DMS79 (cell line): ENCODE measurements around the gene GBP2.
"Not testable (repeated sequence)": the region's sequence is repeated elsewhere in the genome, so short reads cannot be mapped to it uniquely, and the experiment has no call there.

ENCODE experiments used
- DNase-seq: peaks from one replicate; lab custom pipeline; 2025; lab: John Stamatoyannopoulos, UW

GBP2 gene

DNA sequence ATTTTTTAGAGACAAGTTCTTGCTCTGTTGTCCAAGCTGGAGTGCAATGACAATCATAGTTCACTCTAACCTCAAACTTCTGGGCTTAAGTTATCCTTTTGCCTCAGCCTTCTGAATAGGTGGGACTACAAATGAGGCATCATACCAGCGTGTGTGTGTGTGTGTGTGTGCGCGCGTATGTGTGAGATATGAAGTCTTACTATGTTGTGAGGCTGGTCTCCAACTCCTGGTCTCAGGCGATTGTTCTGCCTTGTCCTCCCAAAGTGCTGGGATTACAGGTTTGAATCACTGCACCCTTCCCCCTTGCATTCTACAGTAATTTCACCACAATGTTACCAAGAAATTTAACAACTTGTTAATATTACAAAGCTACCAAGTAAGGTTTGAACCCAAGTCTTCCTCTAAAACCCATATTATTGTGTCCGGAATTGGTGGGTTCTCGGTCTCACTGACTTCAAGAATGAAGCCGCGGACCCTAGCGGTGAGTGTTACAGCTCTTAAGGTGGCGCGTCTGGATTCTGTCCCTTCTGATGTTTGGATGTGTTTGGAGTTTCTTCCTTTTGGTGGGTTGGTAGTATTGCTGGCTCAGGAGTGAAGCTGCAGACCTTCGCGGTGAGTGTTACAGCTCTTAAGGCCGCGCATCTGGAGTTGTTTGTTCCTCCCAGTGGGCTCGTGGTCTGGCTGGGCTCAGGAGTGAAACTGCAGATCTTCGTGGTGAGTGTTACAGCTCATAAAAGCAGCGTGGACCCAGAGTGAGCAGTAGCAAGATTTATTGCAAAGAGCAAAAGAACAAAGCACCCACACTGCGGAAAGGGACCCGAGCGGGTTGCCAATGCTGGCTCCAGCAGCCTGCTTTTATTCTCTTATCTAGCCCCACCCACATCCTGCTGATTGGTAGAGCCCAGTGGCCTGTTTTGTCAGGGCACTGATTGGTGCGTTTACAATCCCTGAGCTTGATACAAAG is 970 bp upstream of the GBP2 start:
- DNase-seq = not testable (repeated sequence)

DNA sequence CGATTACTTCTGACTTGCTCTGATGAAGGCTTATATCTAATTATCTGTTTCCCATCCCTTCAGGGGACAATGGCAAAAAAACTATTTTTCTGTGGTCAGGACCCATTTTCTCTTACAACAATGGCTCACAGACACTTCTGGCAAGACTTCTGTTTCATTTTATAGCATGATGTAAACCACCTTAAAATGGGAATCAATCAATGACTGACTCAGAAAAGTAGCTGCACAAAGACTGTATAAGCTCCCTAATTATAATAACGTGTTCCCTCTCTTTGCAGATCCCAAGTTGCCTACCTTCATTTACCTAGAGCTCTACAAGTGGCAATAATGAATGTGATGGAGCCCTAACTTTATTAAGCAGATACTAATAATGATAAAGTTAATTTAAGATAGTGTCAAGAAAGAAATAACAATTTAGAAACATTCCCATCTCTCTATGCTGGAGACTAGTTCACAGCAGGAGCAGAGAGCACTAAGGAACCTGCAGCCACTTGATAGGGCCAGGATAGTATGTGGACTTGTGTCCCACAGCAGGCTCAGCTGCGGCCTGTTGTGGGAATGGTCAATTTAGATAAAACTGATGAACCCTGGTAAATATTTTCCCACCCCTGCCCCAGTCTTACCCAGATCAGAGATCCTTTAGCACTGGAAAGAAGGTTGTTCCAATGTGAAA is 538 bp downstream of the GBP2 start:
- no peak for DNase-seq

DNA sequence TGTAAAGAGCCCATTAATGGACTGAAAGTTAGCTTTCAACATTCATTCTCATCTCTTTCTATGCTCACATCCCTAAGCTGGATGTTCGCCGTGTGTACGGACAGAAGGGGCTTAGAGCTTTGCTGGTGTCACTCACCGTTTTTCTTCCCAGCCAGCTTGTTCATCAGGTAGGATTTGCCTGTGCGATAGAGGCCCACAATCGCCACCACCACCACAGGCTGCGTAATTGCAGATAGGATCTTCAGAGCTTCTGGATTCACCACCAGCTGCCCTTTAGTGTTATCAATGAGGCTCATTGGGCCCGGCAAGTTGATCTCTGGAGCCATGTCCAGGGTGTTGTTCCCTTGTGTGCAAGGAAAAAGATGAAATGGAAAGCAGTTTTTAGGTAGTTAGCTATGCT is 4.3 kb downstream of the GBP2 start:
- DNase-seq = no peak

DNA sequence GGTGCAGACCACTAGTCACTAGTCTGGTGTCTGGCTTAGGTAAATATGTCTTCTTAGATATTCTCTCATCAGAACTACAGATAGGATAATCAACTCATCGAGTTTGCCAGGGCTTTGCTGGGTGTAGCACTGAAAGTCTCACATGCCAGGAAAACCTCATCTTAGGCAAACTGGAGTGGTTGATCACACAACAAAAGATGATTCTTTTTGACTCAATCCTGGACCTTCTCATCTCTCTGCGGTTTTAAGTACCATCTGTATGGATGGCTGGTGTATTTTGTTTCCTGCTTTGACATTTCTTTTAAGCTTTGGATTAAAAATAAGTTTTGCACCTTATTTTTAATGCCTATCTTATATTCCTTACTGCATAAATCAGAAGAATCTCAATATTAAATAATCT is 11.3 kb downstream of the GBP2 start:
- no peak for DNase-seq

DNA sequence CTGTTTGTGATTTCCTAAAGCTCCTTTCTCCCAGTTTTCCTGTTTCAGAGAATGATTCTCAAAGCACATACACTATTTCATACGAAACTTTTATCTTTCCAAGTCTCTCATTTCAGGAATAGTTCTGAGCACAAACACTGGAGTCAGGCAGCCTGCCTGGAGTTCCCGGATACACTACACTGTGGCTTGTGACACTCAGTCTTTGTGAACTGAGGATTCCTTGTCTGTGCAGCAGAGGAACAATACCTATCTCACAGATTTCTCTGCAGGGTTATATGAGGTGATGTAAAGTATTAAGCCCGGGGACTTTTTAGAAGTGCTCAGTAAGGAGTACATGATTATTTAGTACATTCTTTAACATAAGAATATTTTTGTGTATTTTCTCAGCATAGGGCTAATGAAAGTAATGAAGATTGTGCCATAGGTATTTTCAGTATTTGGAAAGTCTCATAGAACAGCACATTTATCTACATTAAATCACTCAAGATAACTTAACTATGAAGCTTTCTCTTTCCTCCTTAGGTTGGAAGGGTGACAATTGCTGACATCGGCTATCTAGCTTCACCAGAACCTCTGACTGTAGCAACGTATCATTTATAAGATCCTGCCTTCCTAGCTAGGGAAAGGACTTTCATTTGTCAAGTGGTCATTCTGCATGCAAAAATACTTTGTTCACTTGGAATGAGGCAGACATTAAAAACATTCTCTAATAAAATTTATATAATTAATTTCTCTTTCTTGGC is 12.9 kb downstream of the GBP2 start:
- no peak for DNase-seq

DNA sequence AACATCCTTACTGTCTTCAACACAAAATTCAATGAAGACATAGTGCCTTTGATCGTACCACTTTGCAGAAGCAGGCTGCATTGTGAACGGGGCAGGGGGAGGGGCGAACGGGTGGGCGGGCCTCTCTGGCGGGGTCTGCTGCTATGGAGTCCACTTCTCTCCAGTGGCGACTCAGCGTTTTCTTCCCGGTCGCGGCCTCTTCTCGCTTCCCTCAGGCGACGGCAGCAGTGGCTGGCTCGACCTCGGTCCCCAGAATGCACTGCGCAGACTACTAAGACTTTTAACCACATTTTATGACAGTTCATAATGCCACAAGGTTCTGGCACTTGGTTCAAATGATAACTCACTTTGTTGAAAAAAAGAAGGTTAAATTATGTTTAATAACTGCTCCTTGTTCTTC is 21.2 kb downstream of the GBP2 start:
- no peak for DNase-seq

DNA sequence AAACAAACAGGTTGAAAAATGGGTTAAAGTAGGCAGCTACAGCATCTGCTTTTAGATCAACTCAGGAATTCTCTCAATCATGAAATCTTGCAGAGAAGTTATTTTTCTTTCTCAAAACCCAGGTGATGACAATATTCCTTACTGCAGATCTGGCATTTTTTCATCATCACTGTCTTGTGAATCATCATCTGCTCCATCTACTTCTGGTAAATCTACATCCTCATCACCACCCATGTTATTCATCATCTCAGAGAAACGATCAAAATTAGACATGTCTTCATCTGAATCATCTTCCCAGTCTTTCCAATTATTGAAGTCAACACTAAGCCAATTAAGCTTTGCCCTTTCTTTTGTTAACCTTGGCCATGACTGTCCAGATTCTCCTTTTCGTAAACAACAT is 21.8 kb downstream of the GBP2 start:
- no peak for DNase-seq

DNA sequence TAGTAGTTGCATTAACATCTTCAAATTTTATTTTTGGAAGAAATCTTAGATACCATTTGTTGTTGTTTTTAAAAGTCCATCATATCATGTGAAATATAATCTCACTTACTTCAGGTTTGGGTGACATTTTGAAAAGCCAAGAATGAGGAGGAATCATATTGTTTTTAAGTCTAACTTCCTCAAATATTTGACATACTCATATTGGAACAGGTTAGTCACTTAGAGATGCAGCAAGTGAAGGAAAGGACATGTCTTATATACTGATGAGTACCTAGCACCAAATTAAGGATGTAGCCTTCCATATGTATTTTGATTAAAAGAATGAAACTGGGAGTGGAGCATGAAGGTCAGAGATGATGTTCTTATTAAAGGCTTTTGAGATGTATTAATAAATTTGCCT is 23.9 kb downstream of the GBP2 start:
- no peak for DNase-seq

DNA sequence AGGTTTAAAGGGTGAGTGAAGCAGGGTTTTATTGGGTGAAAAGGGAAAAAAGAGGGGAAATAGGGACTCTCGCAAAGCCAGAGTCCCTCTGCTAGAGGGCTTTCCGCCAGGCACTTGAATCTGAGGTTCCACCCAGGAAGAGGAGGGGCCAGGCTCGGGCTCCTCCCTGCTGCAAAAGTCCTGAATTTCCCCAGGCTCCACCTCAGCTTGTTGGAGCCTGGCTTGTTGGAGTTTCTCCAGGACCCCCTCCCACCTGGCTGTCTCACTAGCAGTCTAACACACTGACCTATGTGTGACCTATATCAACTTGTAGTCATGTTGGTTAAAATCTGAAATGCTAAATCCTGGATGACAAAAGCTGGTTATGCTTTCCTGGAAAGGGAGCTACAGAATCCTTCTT is 25.5 kb downstream of the GBP2 start:
- no peak for DNase-seq

DNA sequence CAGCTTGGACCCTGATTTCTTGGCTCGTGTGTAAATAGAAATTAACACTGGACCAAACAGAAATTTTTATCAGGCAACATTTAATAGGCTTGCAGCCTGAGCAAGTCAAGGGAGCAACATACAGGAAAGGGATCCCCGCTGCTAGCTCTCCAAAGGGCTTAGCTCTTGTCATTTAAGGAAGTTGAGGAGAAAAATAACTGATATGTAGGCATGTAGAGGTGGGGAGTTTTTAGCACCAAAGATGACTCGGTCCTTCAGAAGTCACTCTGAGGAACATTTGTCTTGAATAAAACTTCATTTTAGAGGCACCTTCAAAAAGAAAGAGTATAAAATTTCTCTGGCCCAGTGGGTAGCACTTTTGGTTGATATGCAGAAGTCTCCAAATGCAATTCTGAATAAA is 27.1 kb downstream of the GBP2 start:
- no peak for DNase-seq

DNA sequence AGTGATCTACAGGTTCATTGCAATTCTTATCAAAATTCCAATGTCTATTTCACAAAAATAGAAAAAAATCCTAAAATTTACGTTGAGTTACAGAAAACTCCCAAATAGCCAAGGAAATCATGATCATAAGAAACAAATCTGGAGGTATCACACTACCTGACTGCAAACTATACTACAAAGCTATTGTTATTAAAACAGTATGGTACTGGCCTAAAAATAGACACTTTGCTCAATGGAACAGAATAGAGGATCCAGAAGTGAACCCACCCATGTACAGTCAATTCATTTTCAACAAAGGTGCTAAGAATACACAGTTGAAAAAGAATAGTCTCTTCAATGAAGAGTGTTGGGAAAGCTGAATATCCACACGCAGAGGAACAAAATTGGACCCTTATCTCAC is 30.2 kb downstream of the GBP2 start:
- DNase-seq = no peak

DNA sequence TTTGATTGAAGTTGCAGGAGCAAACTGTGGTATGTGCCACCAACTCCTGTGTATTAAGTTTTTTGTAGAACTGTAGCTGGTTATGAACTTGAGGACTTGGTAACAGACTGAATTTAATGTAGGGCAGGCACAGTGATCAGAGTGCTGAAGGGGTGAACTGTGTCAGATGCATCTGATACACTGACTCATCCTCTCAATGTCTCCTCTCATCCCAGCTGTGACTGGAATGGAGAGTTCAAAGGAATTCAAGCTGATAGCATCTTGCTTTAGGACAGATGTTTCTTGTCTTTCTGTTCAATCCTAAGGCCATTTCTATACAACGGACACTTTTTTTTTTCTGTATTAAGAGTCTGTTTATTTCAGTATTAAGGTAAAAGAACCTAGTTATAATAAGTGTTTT is 36.0 kb downstream of the GBP2 start:
- no peak for DNase-seq

DNA sequence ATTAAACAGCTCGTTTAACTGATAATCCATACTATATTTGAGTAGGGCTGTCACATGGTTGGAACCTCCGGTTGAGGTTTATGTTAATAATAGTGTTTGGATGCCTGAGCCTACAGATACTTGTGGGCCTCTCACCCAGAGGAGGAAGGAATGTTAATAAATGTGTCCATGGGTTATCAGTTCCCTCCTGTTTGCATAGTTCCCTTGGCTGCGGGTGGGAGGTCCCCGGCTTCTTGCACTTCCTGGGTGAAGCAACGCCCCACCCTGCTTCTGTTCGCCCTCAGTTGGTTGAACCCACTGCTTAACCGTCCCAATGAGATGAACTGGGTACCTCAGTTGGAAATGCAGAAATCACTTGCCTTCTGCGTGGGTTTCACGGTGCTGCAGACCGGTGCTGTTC is 37.3 kb downstream of the GBP2 start:
- no peak for DNase-seq

DNA sequence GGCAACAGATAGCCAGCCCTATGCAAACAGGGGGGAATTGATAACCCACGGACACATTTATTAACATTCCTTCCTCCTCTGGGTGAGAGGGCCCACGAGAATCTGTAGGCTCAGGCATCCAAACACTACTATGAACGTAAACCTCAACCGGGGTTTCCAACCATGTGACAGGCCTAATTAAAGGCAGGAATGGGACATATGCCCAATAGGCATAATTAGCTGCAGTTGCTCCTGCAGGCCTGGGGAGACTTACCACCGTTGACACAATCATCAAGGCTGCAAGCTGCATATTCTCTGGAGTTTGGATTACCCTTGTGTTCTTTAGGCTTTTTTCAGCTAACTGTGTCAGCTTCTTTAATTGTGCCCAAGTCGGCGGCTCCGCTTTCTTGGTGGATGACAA is 38.7 kb downstream of the GBP2 start:
- DNase-seq = no peak

DNA sequence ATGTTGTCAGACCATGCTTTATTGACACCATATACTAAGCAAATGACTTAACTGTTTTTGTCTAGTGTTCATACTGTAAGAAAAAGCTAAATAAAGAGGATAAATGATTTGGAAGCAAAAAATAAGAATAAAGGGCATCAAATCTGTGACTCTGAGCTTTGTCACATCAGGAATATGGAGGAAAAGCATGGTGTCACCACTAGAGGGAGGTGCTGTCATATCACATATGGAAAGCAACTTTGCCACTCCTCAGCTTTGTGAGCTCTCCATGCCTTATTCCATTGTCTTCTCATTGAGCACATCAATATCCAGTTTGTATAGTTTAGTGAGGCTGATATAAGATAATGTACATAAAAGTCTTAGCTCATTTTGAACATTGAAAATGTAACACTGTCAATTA is 40.1 kb downstream of the GBP2 start:
- no peak for DNase-seq

DNA sequence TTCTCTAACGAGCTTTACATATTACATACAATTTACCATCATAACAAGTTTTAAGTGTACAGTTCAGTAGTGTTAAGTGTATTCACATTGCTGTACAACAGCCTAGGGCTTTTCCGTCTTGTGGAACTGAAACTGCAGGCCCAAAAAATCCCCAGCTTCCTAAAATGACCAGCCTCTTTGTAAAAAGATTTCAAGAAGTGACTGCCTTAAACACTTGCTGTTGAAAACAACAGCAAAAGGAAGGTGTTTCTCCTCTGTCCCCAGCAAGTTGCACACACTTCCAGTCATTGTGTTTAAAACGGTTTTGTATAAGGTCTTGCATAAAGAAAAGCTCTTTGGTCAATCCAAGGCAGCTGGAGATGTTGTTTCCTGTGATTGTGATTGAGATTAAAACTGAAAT is 44.9 kb downstream of the GBP2 start:
- no peak for DNase-seq

DNA sequence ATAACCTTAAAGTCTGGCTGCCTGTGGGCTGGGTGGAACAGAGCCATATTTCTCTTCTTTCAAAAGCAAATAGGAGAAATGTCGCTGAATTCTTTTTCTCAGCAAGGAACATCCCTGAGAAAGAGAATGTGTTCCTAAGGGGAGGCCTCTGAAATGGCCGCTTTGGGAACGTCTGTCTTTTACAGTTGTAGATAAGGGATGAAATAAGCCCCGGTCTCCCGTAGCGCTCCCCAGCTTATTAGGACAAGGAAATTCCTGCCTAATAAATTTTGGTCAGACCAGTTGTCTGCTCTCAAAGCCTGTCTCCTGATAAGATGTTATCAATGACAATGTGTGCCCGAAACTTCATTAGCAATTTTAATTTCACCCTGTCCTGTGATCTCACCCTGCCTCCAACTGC is 45.8 kb downstream of the GBP2 start:
- DNase-seq = not testable (repeated sequence)

DNA sequence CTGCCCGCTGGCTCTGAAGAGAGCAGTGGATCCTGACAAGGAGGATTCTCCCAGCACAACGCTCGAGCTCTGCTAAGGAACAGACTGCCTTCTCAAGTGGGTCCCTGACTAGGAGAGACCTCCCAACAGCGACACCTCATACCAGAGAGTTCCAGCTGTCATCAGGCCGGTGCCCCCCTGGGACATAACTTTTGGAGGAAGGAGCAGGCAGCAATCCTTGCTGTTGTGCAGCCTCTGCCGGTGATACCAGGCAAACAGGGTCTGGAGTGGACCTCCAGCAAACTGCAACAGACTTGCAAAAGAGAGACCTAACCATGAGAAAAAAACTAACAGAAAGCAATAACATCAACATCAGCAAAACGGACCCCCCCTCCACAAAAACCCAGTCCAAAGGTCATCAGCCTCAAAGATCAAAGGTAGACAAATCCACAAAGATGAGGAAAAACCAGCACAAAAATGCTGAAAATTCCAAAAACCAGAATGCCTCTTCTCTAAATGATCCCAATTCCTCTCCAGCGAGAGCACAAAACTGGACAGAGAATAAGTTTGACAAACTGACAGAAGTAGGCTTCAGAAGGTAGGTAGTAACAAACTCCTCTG is 53.3 kb downstream of the GBP2 start:
- not testable (repeated sequence) for DNase-seq

DNA sequence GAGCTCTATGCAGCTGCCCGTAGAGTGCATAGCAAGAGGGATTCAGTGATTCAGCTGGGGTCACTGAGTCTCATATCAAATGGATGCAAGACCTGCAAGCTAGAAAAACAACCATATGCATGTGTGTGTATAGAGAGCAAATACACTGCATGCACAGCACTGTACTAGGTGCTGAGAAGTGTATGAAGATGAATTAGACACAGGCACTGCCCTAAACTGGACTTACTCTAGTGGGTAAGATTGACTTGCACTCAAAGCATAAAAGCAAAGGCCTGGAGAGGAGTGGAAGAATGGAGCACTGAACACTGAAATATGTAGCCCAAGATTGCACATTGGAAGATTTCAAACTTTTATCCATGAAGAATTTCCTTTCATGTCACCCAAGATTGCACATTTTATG is 55.4 kb downstream of the GBP2 start:
- no peak for DNase-seq

DNA sequence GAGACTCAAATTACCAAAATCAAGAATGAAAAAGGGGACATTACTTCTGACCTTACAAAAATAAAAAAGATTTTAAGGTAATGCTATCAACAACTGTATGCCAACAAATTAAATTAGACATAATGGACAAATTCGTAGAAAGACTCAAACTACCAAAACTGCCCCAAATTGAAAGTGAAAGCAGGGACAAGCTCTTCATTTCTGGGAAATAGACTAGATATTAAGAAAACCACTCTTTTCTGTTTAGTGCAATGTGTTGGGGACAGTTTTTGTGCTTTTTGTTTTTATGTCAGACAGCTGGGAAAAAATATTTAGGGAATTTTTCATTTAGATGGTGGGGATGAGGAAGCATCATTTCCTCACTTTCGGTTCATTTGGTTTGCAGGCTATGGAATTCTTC is 56.0 kb downstream of the GBP2 start:
- DNase-seq = no peak

DNA sequence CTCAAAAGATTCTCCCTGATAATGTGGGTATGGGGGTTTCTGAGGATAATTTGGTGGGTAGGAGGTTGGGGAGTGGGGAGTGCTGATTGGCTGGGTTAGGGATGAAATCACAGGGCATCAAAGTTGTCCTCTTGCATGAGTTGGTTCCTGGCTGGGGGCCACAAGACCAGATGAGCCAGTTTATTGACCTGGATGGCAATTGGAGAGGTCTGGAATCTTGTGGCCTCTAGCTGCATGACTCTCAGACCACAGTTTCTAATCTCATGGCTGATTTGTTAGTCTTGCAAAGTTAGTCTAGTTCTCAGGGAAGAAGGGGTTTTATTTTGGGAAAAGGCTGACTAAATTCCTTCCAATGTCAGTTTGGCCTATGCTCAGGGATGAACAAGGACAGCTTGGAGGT is 57.6 kb downstream of the GBP2 start:
- DNase-seq = no peak

DNA sequence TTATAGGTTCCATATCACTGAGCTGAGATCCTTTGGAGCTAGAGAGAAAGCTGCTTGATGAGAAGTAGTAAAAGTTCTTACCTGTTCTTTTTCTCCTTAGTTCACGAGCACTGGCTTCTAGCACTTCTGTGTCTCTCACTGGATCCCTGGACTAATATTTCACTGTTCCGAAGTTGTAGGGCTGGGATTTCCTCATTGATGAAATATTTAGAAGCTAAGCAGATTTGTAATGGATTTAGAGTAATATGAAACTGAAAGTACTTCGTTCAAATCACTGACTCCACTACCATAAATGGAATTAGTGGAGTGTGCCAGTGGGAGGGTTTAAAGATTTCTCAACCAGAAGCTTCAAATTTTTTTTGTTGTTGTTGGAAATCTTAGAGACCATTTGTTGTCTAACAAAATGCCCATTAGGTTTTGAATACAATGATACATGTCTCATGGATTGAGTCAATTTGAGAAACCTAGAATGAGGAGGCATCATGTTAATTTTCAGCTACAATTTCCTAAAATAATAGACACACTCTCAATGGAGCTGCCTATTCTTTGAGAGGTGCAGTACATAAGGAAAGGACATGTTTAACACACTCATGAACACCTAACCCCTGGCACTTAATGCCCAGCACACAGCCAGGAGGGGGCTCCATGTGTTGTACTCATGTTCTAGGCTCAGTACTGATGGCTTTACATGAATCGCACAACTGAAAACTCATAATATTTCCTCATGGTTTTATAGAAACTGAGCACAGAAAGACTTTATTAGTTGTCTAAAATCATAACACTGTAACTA is 60.6 kb downstream of the GBP2 start, which contains the start of gene GBP1:
Gene GBP1 (minus strand): TSS at position 130 of the 790 bp plus-strand sequence. CDS start 1,974 bp downstream, outside the sequence.
- peak; percentile 18 for DNase-seq
